SK-N-SH treated with all-trans-retinoic acid at 6 μM for 48 hours (cell line): ENCODE data around the gene ADAM19.

Experiments used
- ATAC-seq: fragments of 200-7000 bp; cut with Tn5 transposase; 3 replicates; pipeline ENCODE4 v1.9.1; 2020; ENCODE audit warnings: mild to moderate bottlenecking, moderate library complexity
- ARNTL ChIP-seq: fragments of 450-650 bp; formaldehyde crosslinking; IDR thresholded peaks from 2 replicates; pipeline ENCODE4 v1.5.0; 2020; ENCODE audit warnings: low read depth, mild to moderate bottlenecking, moderate library complexity, borderline replicate concordance
- BACH2 ChIP-seq: fragments of 250-450 bp; sonication (Bioruptor Pico); IDR thresholded peaks from 2 replicates; pipeline ENCODE4 v1.9.0; 2021; ENCODE audit warnings: mild to moderate bottlenecking, borderline replicate concordance
- CREB5 ChIP-seq: fragments of 250-450 bp; sonication (Bioruptor Pico); IDR thresholded peaks from 2 replicates; pipeline ENCODE4 v1.5.1; 2020; ENCODE audit warnings: low read depth, mild to moderate bottlenecking, moderate library complexity
- CSDC2 ChIP-seq: fragments of 250-450 bp; sonication (Bioruptor Pico); IDR thresholded peaks from 2 replicates; pipeline ENCODE4 v1.5.0; 2020; ENCODE audit warnings: mild to moderate bottlenecking, moderate library complexity
- CSRNP3 ChIP-seq: fragments of 250-450 bp; sonication (Bioruptor Pico); IDR thresholded peaks from 2 replicates; pipeline ENCODE4 v1.5.1; 2021; ENCODE audit warnings: mild to moderate bottlenecking, moderate library complexity
- ESRRG ChIP-seq: fragments of 250-450 bp; sonication (Bioruptor Pico); IDR thresholded peaks from 2 replicates; pipeline ENCODE4 v1.6.1; 2021; ENCODE audit warnings: mild to moderate bottlenecking
- GLIS3 ChIP-seq: fragments of 250-450 bp; sonication (Bioruptor Pico); IDR thresholded peaks from 2 replicates; pipeline ENCODE4 v1.5.0; 2020; ENCODE audit warnings: mild to moderate bottlenecking, moderate library complexity
- ISL1 ChIP-seq: fragments of 250-450 bp; sonication (Bioruptor Pico); IDR thresholded peaks from 2 replicates; pipeline ENCODE4 v2.1.2; 2022; ENCODE audit warnings: mild to moderate bottlenecking, moderate library complexity
- OSR1 ChIP-seq: fragments of 250-450 bp; sonication (Bioruptor Pico); IDR thresholded peaks from 2 replicates; pipeline ENCODE4 v1.8.0; 2022; ENCODE audit warnings: moderate library complexity, mild to moderate bottlenecking, inconsistent platforms
- PATZ1 ChIP-seq: fragments of 250-450 bp; sonication (Bioruptor Pico); IDR thresholded peaks from 2 replicates; pipeline ENCODE4 v1.8.0; 2020; ENCODE audit warnings: mild to moderate bottlenecking, moderate library complexity, borderline replicate concordance
- PPARA ChIP-seq: fragments of 250-450 bp; sonication (Bioruptor Pico); IDR thresholded peaks from 2 replicates; pipeline ENCODE4 v1.5.0; 2020; ENCODE audit warnings: mild to moderate bottlenecking, borderline replicate concordance
- RARB ChIP-seq: fragments of 250-450 bp; sonication (Bioruptor Pico); IDR thresholded peaks from 2 replicates; pipeline ENCODE4 v1.8.0; 2021; ENCODE audit warnings: mild to moderate bottlenecking, moderate library complexity
- SNAI2 ChIP-seq: fragments of 250-450 bp; sonication (Bioruptor Pico); IDR thresholded peaks from 2 replicates; pipeline ENCODE4 v1.5.0; 2020; ENCODE audit warnings: mild to moderate bottlenecking, moderate library complexity
- TCF4 ChIP-seq: fragments of 250-450 bp; sonication (Bioruptor Pico); IDR thresholded peaks from 2 replicates; pipeline ENCODE4 v1.8.0; 2021; ENCODE audit warnings: mild to moderate bottlenecking, moderate library complexity, borderline replicate concordance
- TOX ChIP-seq: fragments of 250-450 bp; sonication (Bioruptor Pico); IDR thresholded peaks from 2 replicates; pipeline ENCODE4 v1.8.0; 2021; ENCODE audit warnings: mild to moderate bottlenecking, moderate library complexity, borderline replicate concordance
- TSHZ2 ChIP-seq: fragments of 250-450 bp; sonication (Bioruptor Pico); IDR thresholded peaks from 2 replicates; pipeline ENCODE4 v1.5.0; 2020; ENCODE audit warnings: mild to moderate bottlenecking, moderate library complexity
- ZC3H10 ChIP-seq: fragments of 250-450 bp; sonication (Bioruptor Pico); IDR thresholded peaks from 2 replicates; pipeline ENCODE4 v1.5.1; 2021; ENCODE audit warnings: mild to moderate bottlenecking, moderate library complexity
- ZFP3 ChIP-seq: fragments of 250-450 bp; sonication (Bioruptor Pico); IDR thresholded peaks from 2 replicates; pipeline ENCODE4 v1.5.0; 2020; ENCODE audit warnings: mild to moderate bottlenecking, moderate library complexity
- ZFP30 ChIP-seq: fragments of 450-650 bp; formaldehyde crosslinking; IDR thresholded peaks from 2 replicates; pipeline ENCODE4 v1.5.0; 2022; ENCODE audit warnings: mild to moderate bottlenecking, moderate library complexity
- ZNF70 ChIP-seq: fragments of 450-650 bp; formaldehyde crosslinking; IDR thresholded peaks from 2 replicates; pipeline ENCODE4 v1.5.0; 2020; ENCODE audit warnings: mild to moderate bottlenecking, moderate library complexity
- ZNF8 ChIP-seq: fragments of 450-650 bp; formaldehyde crosslinking; IDR thresholded peaks from 2 replicates; pipeline ENCODE4 v1.5.0; 2020; ENCODE audit warnings: mild to moderate bottlenecking, moderate library complexity

The ADAM19 gene

GRCh38 chr5:157541447-157542118 is 34.0 kb downstream of the ADAM19 start:
- peak; percentile 43 for ATAC-seq
- TF ChIP-seq TCF4 (CRISPR knock-in tag) (no peak), TOX (no peak), ARNTL (CRISPR knock-in tag) (no peak), CSRNP3 (CRISPR knock-in tag) (no peak), PATZ1 (CRISPR knock-in tag) (no peak), ZFP3 (no peak), PPARA (no peak), RARB (CRISPR knock-in tag) (no peak), ESRRG (CRISPR knock-in tag) (no peak), CSDC2 (CRISPR knock-in tag) (no peak), ZNF70 (no peak), OSR1 (no peak), ZFP30 (no peak), CREB5 (CRISPR knock-in tag) (no peak), ZNF8 (CRISPR knock-in tag) (no peak)

- TF ChIP-seq ZNF8 (CRISPR knock-in tag): no peak
- peak; percentile 87 for ATAC-seq
Measured at GRCh38 chr5:157540707-157541446, 34.7 kb downstream of the ADAM19 start.

GRCh38 chr5:157540124-157540523 is 35.5 kb downstream of the ADAM19 start:
- TF ChIP-seq PPARA: no peak
- ATAC-seq: no peak

GRCh38 chr5:157539503-157540022 is 36.0 kb downstream of the ADAM19 start:
- no peak for ATAC-seq
- no peak for TF ChIP-seq RARB (CRISPR knock-in tag)
- TF ChIP-seq ISL1 (CRISPR knock-in tag): no peak
- no peak for TF ChIP-seq ZNF70
- no peak for TF ChIP-seq CSDC2 (CRISPR knock-in tag)
- TF ChIP-seq PATZ1 (CRISPR knock-in tag): no peak
- TF ChIP-seq PPARA: no peak
- TF ChIP-seq CREB5 (CRISPR knock-in tag): no peak
- TF ChIP-seq ARNTL (CRISPR knock-in tag): no peak

- ATAC-seq: no peak
- TF ChIP-seq ZFP3: no peak
- TF ChIP-seq PPARA: no peak
- TF ChIP-seq SNAI2 (CRISPR knock-in tag): no peak
- no peak for TF ChIP-seq CSRNP3 (CRISPR knock-in tag)
- no peak for TF ChIP-seq GLIS3 (CRISPR knock-in tag)
- no peak for TF ChIP-seq TSHZ2 (CRISPR knock-in tag)
- no peak for TF ChIP-seq ARNTL (CRISPR knock-in tag)
- TF ChIP-seq ESRRG (CRISPR knock-in tag): no peak
- no peak for TF ChIP-seq ZC3H10 (CRISPR knock-in tag)
- no peak for TF ChIP-seq BACH2 (CRISPR knock-in tag)
- TF ChIP-seq, all 23 proteins: peak for 0
Measured at GRCh38 chr5:157538311-157538710, 37.3 kb downstream of the ADAM19 start.
